Measurements from ENCODE around the gene ZFP36L2.
A peak's percentile ranks its signal among the peaks of the same experiment; 100 is the strongest.

ZFP36L2 gene

DNA sequence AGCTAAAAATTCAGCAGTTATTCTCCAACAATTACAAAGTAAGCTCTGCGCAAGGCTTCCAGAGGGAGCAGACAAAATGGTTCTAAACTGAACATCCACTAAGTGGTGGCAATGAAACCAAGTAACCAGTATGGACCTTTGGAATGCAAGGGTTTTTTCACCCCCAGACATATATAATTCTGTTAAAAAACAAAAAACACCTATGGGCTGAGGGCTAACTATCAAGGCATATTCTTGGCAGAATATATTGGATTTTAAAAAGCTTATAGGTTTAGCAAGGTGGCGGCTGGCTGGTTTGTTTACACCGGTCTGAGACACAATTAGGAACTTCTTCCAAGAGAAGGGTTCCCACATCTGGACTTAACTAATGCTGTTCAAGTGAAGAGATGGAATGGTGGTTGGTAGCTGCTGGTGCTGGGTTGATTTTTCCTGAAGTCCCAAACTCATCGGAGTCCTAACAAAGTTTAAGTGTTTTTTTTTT, 2.8 kb downstream of the ZFP36L2 start:
- DNase-seq: no peak
- H3K9me3 ChIP-seq: no peaks in the 10 kb centered on the region
- H3K36me3 ChIP-seq: peaks cover 17% of the 10 kb centered on the region
- H3K4me1 ChIP-seq: peaks cover 17% of the 10 kb centered on the region
- peak overlapping the region; percentile 51 for H3K4me3 ChIP-seq (ENCODE audit: low read depth, low read length)
- TF ChIP-seq, protein P1, sequence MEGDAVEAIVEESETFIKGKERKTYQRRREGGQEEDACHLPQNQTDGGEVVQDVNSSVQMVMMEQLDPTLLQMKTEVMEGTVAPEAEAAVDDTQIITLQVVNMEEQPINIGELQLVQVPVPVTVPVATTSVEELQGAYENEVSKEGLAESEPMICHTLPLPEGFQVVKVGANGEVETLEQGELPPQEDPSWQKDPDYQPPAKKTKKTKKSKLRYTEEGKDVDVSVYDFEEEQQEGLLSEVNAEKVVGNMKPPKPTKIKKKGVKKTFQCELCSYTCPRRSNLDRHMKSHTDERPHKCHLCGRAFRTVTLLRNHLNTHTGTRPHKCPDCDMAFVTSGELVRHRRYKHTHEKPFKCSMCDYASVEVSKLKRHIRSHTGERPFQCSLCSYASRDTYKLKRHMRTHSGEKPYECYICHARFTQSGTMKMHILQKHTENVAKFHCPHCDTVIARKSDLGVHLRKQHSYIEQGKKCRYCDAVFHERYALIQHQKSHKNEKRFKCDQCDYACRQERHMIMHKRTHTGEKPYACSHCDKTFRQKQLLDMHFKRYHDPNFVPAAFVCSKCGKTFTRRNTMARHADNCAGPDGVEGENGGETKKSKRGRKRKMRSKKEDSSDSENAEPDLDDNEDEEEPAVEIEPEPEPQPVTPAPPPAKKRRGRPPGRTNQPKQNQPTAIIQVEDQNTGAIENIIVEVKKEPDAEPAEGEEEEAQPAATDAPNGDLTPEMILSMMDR (IDR thresholded peaks at IDR 0.05; ENCODE audit: low read depth, low read length): no peak
- no peaks in the 10 kb centered on the region for H3K27me3 ChIP-seq

DNA sequence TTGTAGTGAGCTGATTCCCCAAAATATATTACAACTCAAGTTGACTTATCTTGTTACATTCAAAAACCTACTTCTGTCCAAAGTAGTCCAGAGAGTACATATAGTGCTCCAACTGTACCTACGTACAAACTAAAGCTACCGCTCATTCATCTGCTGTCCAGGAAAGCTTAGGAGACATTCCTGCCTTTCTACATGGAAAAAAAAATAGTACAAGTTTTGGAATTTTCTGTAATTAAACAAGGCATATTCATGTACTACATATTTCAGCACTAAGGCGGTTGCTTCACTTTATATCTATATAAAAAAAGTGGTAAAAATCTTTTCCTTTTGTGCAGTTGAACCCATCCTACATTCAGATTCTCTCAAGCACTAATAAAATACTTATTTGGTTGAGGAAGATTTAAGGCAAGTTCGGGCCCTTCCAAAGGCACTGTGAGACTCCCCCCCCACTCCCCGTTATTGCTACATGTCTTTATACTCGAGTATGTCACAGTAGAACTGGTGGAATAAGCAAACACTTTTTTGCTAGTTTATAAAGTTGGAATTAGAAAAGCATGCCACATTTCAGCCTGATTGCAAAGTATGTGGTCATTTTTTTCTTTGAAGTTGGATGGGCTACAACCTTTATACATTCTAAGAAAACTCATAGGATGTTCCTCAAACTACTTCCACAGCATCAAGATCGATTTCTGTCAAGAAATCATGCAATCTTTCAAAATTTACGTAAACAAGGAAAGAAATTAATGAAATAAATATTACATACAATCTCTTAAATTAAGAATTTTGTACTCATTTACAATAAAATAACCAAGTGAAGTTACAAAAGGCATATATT, 3.7 kb downstream of the ZFP36L2 start:
- Histone ChIP-seq H3K9me3 (no peaks in the 10 kb centered on the region), H3K36me3 (peaks cover 17% of the 10 kb centered on the region), H3K4me1 (peaks cover 12% of the 10 kb centered on the region), H3K4me3 (ENCODE audit: low read depth, low read length) (peak overlapping the region; percentile 26), H3K27me3 (no peaks in the 10 kb centered on the region)
- TF ChIP-seq, protein P1 (IDR thresholded peaks at IDR 0.05; ENCODE audit: low read depth, low read length): no peak
- no peak for DNase-seq

DNA sequence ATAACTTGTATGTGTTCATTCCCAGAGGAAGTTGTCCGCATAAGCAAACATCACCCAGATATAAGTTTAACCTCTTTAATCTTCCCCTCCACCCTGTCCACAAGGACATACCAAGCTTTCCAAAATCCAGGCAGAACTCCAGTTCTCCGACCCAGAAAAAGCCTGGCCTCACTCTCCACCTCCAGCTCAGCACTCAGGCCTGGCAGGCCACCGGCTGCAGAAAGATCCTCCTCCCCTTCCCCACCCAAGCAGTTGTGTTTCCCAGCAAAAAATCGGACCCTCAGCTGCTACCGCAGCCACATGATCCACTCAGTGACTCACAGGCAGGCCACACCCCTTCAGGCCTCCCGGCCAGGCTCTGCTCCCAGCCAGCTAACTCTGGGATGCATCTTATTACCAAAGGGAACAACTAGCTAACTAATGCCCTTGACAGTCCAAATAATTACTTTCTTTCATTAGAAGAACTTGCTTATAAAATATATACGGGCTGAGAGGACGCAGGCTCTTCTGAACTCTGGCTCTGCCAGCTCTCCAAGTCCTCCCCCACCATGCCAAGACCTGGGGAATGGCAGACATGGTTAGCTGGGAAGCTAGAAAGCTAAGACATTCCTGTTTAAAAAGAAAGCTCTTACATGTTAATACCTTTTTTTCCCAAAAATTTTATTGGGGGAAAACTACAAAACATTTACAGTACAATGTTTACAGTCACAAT, 4.5 kb downstream of the ZFP36L2 start:
- H3K4me1 ChIP-seq: peaks cover 10% of the 10 kb centered on the region
- no peaks in the 10 kb centered on the region for H3K27me3 ChIP-seq
- peaks cover 17% of the 10 kb centered on the region for H3K36me3 ChIP-seq
- no peaks in the 10 kb centered on the region for H3K9me3 ChIP-seq
- TF ChIP-seq, protein P1 (IDR thresholded peaks at IDR 0.05; ENCODE audit: low read depth, low read length): no peak
- peak; percentile 94 for DNase-seq
- H3K4me3 ChIP-seq (ENCODE audit: low read depth, low read length): peak overlapping the region; percentile 58

DNA sequence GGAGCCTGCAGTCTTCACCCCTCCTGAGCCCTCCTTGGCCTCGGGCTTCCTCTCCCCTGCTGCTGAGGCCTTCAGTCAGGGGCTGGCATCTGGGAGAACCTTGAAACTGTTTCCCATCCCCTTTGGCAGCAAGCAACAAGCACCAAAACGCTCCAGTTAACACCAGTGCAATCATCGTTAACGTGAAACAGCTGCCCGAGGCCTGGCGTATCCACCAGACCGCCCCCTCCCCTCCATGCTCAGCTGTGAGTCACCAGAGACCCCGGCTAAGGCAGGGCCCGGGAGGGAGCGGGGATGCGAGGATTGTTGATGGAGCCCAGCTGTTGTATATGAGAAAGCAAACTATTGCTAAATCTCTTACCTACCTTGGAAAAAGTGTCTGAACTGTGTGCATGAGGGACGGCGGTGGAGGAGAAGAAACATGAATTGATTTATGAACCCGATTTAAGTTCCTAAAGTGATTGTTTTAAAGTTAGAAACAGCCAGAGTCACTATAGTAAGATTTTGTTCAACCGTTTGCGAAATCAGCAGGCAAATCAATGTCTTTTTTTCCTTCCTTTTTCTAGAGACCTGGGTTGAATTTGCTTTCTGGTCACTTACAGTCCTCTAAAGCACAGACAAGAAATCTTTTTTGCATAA, 5.2 kb downstream of the ZFP36L2 start:
- Histone ChIP-seq H3K9me3 (no peaks in the 10 kb centered on the region), H3K36me3 (peaks cover 17% of the 10 kb centered on the region), H3K4me1 (peaks cover 10% of the 10 kb centered on the region), H3K27me3 (no peaks in the 10 kb centered on the region), H3K4me3 (ENCODE audit: low read depth, low read length) (peak overlapping the region; percentile 58)
- TF ChIP-seq, protein P1 (IDR thresholded peaks at IDR 0.05; ENCODE audit: low read depth, low read length): no peak
- peak; percentile 92 for DNase-seq

DNA sequence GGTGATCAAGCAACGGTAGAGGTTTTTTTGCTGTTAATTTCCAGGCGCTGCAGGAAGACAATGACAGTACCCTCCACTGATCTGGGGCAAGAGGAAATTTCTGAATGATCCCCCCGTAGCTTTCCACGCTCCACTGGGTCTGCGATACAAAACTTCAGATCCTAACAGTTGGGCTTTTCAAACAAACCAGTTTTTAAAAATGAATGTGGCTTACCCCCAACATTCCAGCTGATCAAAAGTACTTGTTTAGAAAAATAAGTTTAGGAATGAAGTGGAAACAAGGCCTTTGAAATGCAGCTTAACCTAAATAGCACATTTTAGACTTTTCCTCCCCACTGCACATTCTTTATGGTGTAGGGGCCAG, 5.7 kb downstream of the ZFP36L2 start:
- DNase-seq: no peak
- no peaks in the 10 kb centered on the region for H3K27me3 ChIP-seq
- H3K36me3 ChIP-seq: peaks cover 17% of the 10 kb centered on the region
- H3K4me3 ChIP-seq (ENCODE audit: low read depth, low read length): peak overlapping the region; percentile 58
- H3K4me1 ChIP-seq: peaks cover 10% of the 10 kb centered on the region
- H3K9me3 ChIP-seq: no peaks in the 10 kb centered on the region
- TF ChIP-seq, protein P1 (IDR thresholded peaks at IDR 0.05; ENCODE audit: low read depth, low read length): no peak
